ENCODE data around the gene TBC1D1. TPM values are rescaled to one million over a fixed set of nuclear protein-coding genes. Genes with fewer than 3 reads are reported as not detected.

Gene TBC1D1
- total and polyA plus RNA-seq, 2 of the 8 experiments (the other 6 are each of a cell fraction or from before 2014, with no cell fraction given), result 96.9 to 162 TPM

DNA sequence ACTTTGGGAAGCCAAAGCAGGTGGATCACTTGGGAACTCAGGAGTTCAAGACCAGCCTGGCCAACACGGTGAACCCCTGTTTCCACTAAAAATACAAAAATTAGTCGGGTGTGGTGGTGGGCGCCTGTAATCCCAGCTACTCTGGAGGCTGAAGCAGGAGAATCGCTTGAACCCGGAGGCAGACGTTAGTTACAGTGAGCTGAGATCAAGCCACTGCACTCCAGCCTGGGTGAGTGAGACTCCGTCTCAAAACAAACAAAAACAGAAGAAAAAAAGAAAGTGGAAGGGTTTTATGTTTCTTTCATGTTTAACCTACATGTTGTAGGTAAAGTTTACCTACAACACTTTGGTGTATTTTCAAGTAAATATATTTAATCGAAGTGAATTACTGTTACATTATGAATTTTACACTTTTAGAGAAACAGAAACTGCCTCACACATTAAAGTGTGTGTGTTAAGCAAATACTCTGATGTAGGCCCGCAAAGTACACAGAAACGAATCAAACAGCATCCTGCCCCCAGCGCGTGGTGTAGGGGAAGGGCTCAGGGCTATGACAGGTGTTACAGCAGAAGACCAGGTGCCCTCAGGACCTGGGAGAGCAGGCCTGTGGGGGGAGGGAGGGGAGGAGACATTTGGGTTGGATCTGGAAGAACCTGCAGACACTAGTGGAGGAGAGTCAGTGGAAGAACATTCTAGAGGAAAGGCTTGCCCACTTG lies 108.3 kb downstream of the TBC1D1 start:
- no peak overlapping the region for H3K23ac ChIP-seq (ENCODE audit: insufficient read length)
- H2BK5ac ChIP-seq (ENCODE audit: low read depth, low read length), result no peak overlapping the region
- H4K5ac ChIP-seq (ENCODE audit: insufficient read length, low read depth, low read length), result no peak overlapping the region
- H3K4me3 ChIP-seq (ENCODE audit: extremely low read depth in 1 of 4, insufficient read depth in 2 of 4, low read depth in 3 of 4, low read length in 4 of 4), result no peak overlapping the region
- H2BK12ac ChIP-seq (ENCODE audit: low read depth, low read length), result no peak overlapping the region; the same call in 1 of the 2 replicates
- WGBS, 2 experiments (ENCODE audit: extremely low coverage in 1 of 2, insufficient coverage in 1 of 2, insufficient read length in 1 of 2, insufficient replicate concordance in 2 of 2, low coverage in 1 of 2, low lambda C conversion rate in 2 of 2, missing lambda C conversion rate in 1 of 2), result 91% methylated on average over 12 of the region's 12 CpGs; no CpG with 5 or more reads in 1 of the 2 experiments
- no peak overlapping the region for H3K4me2 ChIP-seq (ENCODE audit: insufficient read depth in 1 of 2, low read depth in 2 of 2, low read length in 2 of 2)
- peaks cover 10 to 26% (median 24%) of the 10 kb centered on the region in 4 experiments; a peak in 6 of 7 replicates for H3K4me1 ChIP-seq (replicated peaks in 1 of 4; ENCODE audit: control insufficient read depth in 3 of 4, insufficient read depth in 4 of 4, low read length in 3 of 4)
- no peaks in the 10 kb centered on the region for H3K23me2 ChIP-seq (ENCODE audit: low read depth, low read length)
- H4K91ac ChIP-seq (replicated peaks; ENCODE audit: insufficient read length, low read length), result no peak overlapping the region
- H4K8ac ChIP-seq (ENCODE audit: extremely low read depth, insufficient read depth, low read length), result no peak overlapping the region; the same call in 1 of the 2 replicates
- no peak overlapping the region for H2BK20ac ChIP-seq (ENCODE audit: low read length)
- no peaks in the 10 kb centered on the region for H3K27me3 ChIP-seq (replicated peaks in 1 of 4; ENCODE audit: control insufficient read depth in 3 of 4, extremely low read depth in 1 of 4, insufficient read depth in 3 of 4, low read length in 3 of 4)
- no peak overlapping the region for H3K56ac ChIP-seq (replicated peaks; ENCODE audit: insufficient read length, low read depth, low read length)
- no peak overlapping the region for H3K18ac ChIP-seq (ENCODE audit: extremely low read depth, low read length)
- DNase-seq (ENCODE audit: low read depth in 1 of 2, low spot score in 2 of 2) (no peak), FAIRE-seq (no peak)
- H2AFZ ChIP-seq (ENCODE audit: low read length), result no peak overlapping the region
- no peak overlapping the region for H3K14ac ChIP-seq (ENCODE audit: insufficient read length)
- TF ChIP-seq, protein P1, sequence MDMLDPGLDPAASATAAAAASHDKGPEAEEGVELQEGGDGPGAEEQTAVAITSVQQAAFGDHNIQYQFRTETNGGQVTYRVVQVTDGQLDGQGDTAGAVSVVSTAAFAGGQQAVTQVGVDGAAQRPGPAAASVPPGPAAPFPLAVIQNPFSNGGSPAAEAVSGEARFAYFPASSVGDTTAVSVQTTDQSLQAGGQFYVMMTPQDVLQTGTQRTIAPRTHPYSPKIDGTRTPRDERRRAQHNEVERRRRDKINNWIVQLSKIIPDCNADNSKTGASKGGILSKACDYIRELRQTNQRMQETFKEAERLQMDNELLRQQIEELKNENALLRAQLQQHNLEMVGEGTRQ (IDR thresholded peaks at IDR 0.05; ENCODE audit: low read length), result no peak
- no peak for TF ChIP-seq GABPA (IDR thresholded peaks at IDR 0.05; ENCODE audit: borderline replicate concordance, insufficient read depth, low read length)
- H3K9me3 ChIP-seq (ENCODE audit: insufficient read depth in 2 of 2, low read depth in 1 of 2, low read length in 1 of 2), result no peaks in the 10 kb centered on the region
- H2BK15ac ChIP-seq (ENCODE audit: low read length), result no peak overlapping the region
- ChIA-PET POLR2A (ENCODE audit: partially characterized antibody) (interaction anchor here (0.7 to 2.0 kb wide), 2 partner anchors 11 to 23 kb away, joined by 3 to 5 read pairs; no protein-coding TSS in a partner anchor), CTCF (ENCODE audit: partially characterized antibody) (no interaction called here)
- H3K27ac ChIP-seq (ENCODE audit: low read depth, low read length), result no peak overlapping the region
- H3K36me3 ChIP-seq (ENCODE audit: control insufficient read depth in 2 of 4, insufficient read depth in 4 of 4, low read length in 3 of 4), result no peaks in the 10 kb centered on the region
- no peak overlapping the region for H2AK5ac ChIP-seq (ENCODE audit: low read depth, low read length)
- peaks cover 0 to 61% of the 10 kb centered on the region in 2 experiments; a peak in 2 of 4 replicates for H3K79me2 ChIP-seq (ENCODE audit: control insufficient read depth in 1 of 2, insufficient read depth in 2 of 2, low read length in 2 of 2)
- no peak overlapping the region for H2BK120ac ChIP-seq (replicated peaks; ENCODE audit: low read depth, low read length)
- no peak overlapping the region for H3K4ac ChIP-seq (replicated peaks; ENCODE audit: insufficient read length, low read depth, low read length)
- peaks cover 0 to 2% of the 10 kb centered on the region in 2 experiments for H4K20me1 ChIP-seq (replicated peaks in 1 of 2; ENCODE audit: control insufficient read depth in 1 of 2, insufficient read depth in 2 of 2, low read length in 2 of 2)
- H3K9ac ChIP-seq (replicated peaks in 1 of 4; ENCODE audit: extremely low read depth in 1 of 4, low read depth in 3 of 4, low read length in 3 of 4), result no peak overlapping the region; a peak in 1 of 7 replicates
- H3K79me1 ChIP-seq (ENCODE audit: low read depth, low read length), result peaks cover 14% of the 10 kb centered on the region
